SK-N-SH (cell line): Measurements from ENCODE around the gene NPDC1. TPM values are rescaled to one million over a fixed set of nuclear protein-coding genes. Genes with fewer than 3 reads are reported as not detected.

Source experiments
- CTCF ChIA-PET: fragments of 300-600, 350-600 bp; formaldehyde crosslinking; extraction: SDS; loops from one replicate; lab custom pipeline; 2021; lab: Yijun Ruan, JAX
- POLR2A ChIA-PET: fragments of 350-600 bp; sonication (Branson Sonifier 250); formaldehyde crosslinking; extraction: SDS; loops from one replicate; lab custom pipeline; 2020; ENCODE audit warnings: antibody characterized with exemption, inconsistent platforms; lab: Yijun Ruan, JAX
- DNase-seq: peaks from one replicate; pipeline ENCODE4 v3.0.0; 2012
- H2AFZ ChIP-seq: fragments of 200-600 bp; sonication (generic); 2 replicates; pipeline ENCODE4 v1.8.1; 2016; ENCODE audit warnings: antibody characterized with exemption, mild to moderate bottlenecking, low read depth
- H3F3A ChIP-seq: fragments of 200-600 bp; sonication (generic); replicated peaks from 2 replicates; pipeline ENCODE3; 2016; ENCODE audit warnings: antibody characterized with exemption, mild to moderate bottlenecking; ENCODE audit not compliant: insufficient read depth
- H3K27ac ChIP-seq, 2 experiments: fragments of 200-500 bp in 1 of 2; fragments of 200-600 bp in 1 of 2; sonication (Bioruptor generic) in 1 of 2; sonication (generic), shearing (Covaris generic) in 1 of 2; 2 replicates each; pipeline versions ENCODE4 v1.5.1 to v1.6.1; 2014 to 2016; ENCODE audit warnings: low read depth in 2 of 2, inconsistent platforms in 1 of 2, low read length in 1 of 2, mild to moderate bottlenecking in 1 of 2, mixed read lengths in 1 of 2
- H3K27me3 ChIP-seq: fragments of 200-600 bp; sonication (generic), shearing (Covaris generic); 2 replicates; pipeline ENCODE4 v1.6.1; 2016; ENCODE audit warnings: mixed run types; ENCODE audit not compliant: insufficient read depth
- H3K36me3 ChIP-seq, 2 experiments: fragments of 200-500 bp in 1 of 2; fragments of 200-600 bp in 1 of 2; sonication (Bioruptor generic) in 1 of 2; sonication (generic) in 1 of 2; replicated peaks in 1 of 2; 2 replicates each; pipeline versions ENCODE3 to v1.5.1; 2014 to 2016; ENCODE audit warnings: low read length in 1 of 2, mild to moderate bottlenecking in 1 of 2; ENCODE audit not compliant: insufficient read depth in 2 of 2, control insufficient read depth in 1 of 2
- H3K4me1 ChIP-seq, 2 experiments: fragments of 200-500 bp in 1 of 2; fragments of 200-600 bp in 1 of 2; sonication (Bioruptor generic) in 1 of 2; sonication (generic), shearing (Covaris generic) in 1 of 2; 2 replicates each; pipeline versions ENCODE4 v1.5.1 to v1.6.1; 2014 to 2016; ENCODE audit warnings: low read depth in 1 of 2, low read length in 1 of 2, mixed run types in 1 of 2; ENCODE audit not compliant: insufficient read depth in 2 of 2, control insufficient read depth in 1 of 2
- H3K4me2 ChIP-seq: fragments of 200-600 bp; sonication (generic), shearing (Covaris generic); 2 replicates; pipeline ENCODE4 v1.6.1; 2017; ENCODE audit warnings: mixed run types
- H3K4me3 ChIP-seq, 2 experiments: fragments of 200-500 bp in 1 of 2; fragments of 200-600 bp in 1 of 2; sonication (Bioruptor generic) in 1 of 2; sonication (generic), shearing (Covaris generic) in 1 of 2; 2 replicates each; pipeline versions ENCODE4 v1.5.1 to v1.8.1; 2014 to 2016; ENCODE audit warnings: low read depth in 2 of 2, inconsistent platforms in 1 of 2, low read length in 1 of 2, mild to moderate bottlenecking in 1 of 2, mixed read lengths in 1 of 2, moderate library complexity in 1 of 2
- H3K79me2 ChIP-seq: fragments of 200-600 bp; sonication (generic); 2 replicates; pipeline ENCODE4 v1.8.1; 2017; ENCODE audit warnings: mild to moderate bottlenecking; ENCODE audit not compliant: insufficient read depth
- H3K9ac ChIP-seq: fragments of 200-600 bp; sonication (generic); 2 replicates; pipeline ENCODE4 v1.6.1; 2017; ENCODE audit warnings: mixed run types
- H3K9me2 ChIP-seq: fragments of 200-600 bp; sonication (generic); 2 replicates; pipeline ENCODE4 v1.6.1; 2017; ENCODE audit warnings: mixed run types
- H3K9me3 ChIP-seq: fragments of 200-600 bp; sonication (generic); 2 replicates; pipeline ENCODE4 v1.6.1; 2017; ENCODE audit warnings: mixed run types, mild to moderate bottlenecking, moderate library complexity
- H4K20me1 ChIP-seq: fragments of 200-600 bp; sonication (generic); 2 replicates; pipeline ENCODE4 v1.6.1; 2017; ENCODE audit warnings: mild to moderate bottlenecking, mixed run types; ENCODE audit not compliant: insufficient read depth
- FOXM1 ChIP-seq: IDR thresholded peaks from 2 replicates; pipeline ENCODE4 v1.4.0; 2012; ENCODE audit warnings: low read depth, mild to moderate bottlenecking
- GATA2 ChIP-seq: sonication (generic); formaldehyde crosslinking; IDR thresholded peaks from 2 replicates; pipeline ENCODE4 v1.5.0; 2020; ENCODE audit warnings: mild to moderate bottlenecking, missing genetic modification reagents
- MXI1 ChIP-seq: IDR thresholded peaks from 2 replicates; pipeline ENCODE4 v1.6.1; 2012; ENCODE audit warnings: mild to moderate bottlenecking, low read depth, low read length, improper control_type of control experiment
- NFIC ChIP-seq: IDR thresholded peaks from 2 replicates; pipeline ENCODE4 v1.4.0; 2012; ENCODE audit warnings: borderline replicate concordance
- RCOR1 ChIP-seq: fragments of 150-350 bp; IDR thresholded peaks from 2 replicates; pipeline ENCODE4 v1.6.1; 2017; ENCODE audit warnings: antibody characterized with exemption, low read length
- REST ChIP-seq: IDR thresholded peaks from 2 replicates; pipeline ENCODE4 v1.6.1; 2012; ENCODE audit warnings: mild to moderate bottlenecking, low read depth, low read length, moderate library complexity
- RFX5 ChIP-seq: IDR thresholded peaks from 2 replicates; pipeline ENCODE4 v1.6.1; 2012; ENCODE audit warnings: mild to moderate bottlenecking, improper control_type of control experiment, low read length
- RXRA ChIP-seq: IDR thresholded peaks from 2 replicates; pipeline ENCODE4 v1.4.0; 2012; ENCODE audit warnings: low read depth, mild to moderate bottlenecking, borderline replicate concordance
- SMC3 ChIP-seq: IDR thresholded peaks from 2 replicates; pipeline ENCODE4 v1.6.1; 2012; ENCODE audit warnings: low read depth, low read length, improper control_type of control experiment
- TCF12 ChIP-seq: IDR thresholded peaks from 2 replicates; pipeline ENCODE4 v1.4.0; 2012
- YY1 ChIP-seq: IDR thresholded peaks from 2 replicates; pipeline ENCODE4 v1.4.0; 2012; ENCODE audit warnings: low read depth, mild to moderate bottlenecking
- ZBTB33 ChIP-seq: IDR thresholded peaks from 2 replicates; pipeline ENCODE4 v1.4.0; 2012; ENCODE audit warnings: low read depth, borderline replicate concordance
- WGBS: methylation state at CpG from one replicate; pipeline ENCODE4 v1.1.6; 2017; ENCODE audit warnings: low lambda C conversion rate; 5-methylcytosine and 5-hydroxymethylcytosine counted together
- polyA plus RNA-seq, 3 experiments: library from polyadenylated mRNA; depleted of rRNA; stranded (reverse); fragments of >200 nt; gene quantifications; 2 replicates each; pipeline ENCODE4 v1.2.3, GENCODE V29; 2012
- TF ChIP-seq, protein P1 (sequence below): IDR thresholded peaks from 2 replicates; pipeline ENCODE4; 2012

The NPDC1 gene
- polyA plus RNA-seq, 1 of the 3 experiments (the other 2 are of a cell fraction), result 48.1 TPM

GRCh38 chr9:137014166-137014565 is 31.8 kb downstream of the NPDC1 start:
- H3K27ac ChIP-seq, result no peak overlapping the region
- no peaks in the 10 kb centered on the region for H3F3A ChIP-seq
- H2AFZ ChIP-seq, result no peak overlapping the region
- H3K4me3 ChIP-seq, result no peak overlapping the region
- H3K4me1 ChIP-seq, result no peaks in the 10 kb centered on the region
- H3K4me2 ChIP-seq, result no peak overlapping the region
- no peak overlapping the region for H3K9ac ChIP-seq
- ChIA-PET CTCF (interaction anchor here (0.9 to 1.6 kb wide), 2 partner anchors 15 to 37 kb away, joined by 3 to 6 read pairs; partner anchors contain the start of gene PTGDS), POLR2A (interaction anchor here (1.2 kb wide), 1 partner anchor 22 kb away, joined by 3 read pairs; no protein-coding TSS in a partner anchor)
- no peaks in the 10 kb centered on the region for H3K27me3 ChIP-seq
- H3K9me2 ChIP-seq, result no peaks in the 10 kb centered on the region
- no peaks in the 10 kb centered on the region for H4K20me1 ChIP-seq
- DNase-seq, result no peak
- H3K9me3 ChIP-seq, result no peaks in the 10 kb centered on the region
- H3K79me2 ChIP-seq, result no peaks in the 10 kb centered on the region
- no peak for TF ChIP-seq YY1
- no peak for TF ChIP-seq MXI1
- no peak for TF ChIP-seq RCOR1
- TF ChIP-seq NFIC, result no peak
- TF ChIP-seq REST, result no peak
- TF ChIP-seq ZBTB33, result no peak
- no peak for TF ChIP-seq RFX5
- TF ChIP-seq RXRA, result no peak
- no peak for TF ChIP-seq TCF12
- TF ChIP-seq FOXM1, result no peak
- TF ChIP-seq, protein P1, sequence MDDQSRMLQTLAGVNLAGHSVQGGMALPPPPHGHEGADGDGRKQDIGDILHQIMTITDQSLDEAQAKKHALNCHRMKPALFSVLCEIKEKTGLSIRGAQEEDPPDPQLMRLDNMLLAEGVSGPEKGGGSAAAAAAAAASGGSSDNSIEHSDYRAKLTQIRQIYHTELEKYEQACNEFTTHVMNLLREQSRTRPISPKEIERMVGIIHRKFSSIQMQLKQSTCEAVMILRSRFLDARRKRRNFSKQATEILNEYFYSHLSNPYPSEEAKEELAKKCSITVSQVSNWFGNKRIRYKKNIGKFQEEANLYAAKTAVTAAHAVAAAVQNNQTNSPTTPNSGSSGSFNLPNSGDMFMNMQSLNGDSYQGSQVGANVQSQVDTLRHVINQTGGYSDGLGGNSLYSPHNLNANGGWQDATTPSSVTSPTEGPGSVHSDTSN, result no peak
- no peak for TF ChIP-seq SMC3
- TF ChIP-seq GATA2 (CRISPR knock-in tag), result no peak
- peaks cover 0 to 23% of the 10 kb centered on the region in 2 experiments for H3K36me3 ChIP-seq
- 100% methylated on average over 2 of the region's 23 CpGs for WGBS
